Stimulated activated CD8-positive, alpha-beta memory T cell treated with anti-CD3 and anti-CD28 coated beads, Interleukin-4, amount 100 ng/mL, for 48 hours (primary cell): ENCODE results near the gene GPATCH4.
A peak's percentile ranks its signal among the peaks of the same experiment; 100 is the strongest.
"Not testable (repeated sequence)": the region's sequence is repeated elsewhere in the genome, so short reads cannot be mapped to it uniquely, and the experiment has no call there.

Experiments
- DNase-seq: peaks from one replicate; pipeline ENCODE4 v3.0.0-alpha.2; 2020

The GPATCH4 gene

DNA sequence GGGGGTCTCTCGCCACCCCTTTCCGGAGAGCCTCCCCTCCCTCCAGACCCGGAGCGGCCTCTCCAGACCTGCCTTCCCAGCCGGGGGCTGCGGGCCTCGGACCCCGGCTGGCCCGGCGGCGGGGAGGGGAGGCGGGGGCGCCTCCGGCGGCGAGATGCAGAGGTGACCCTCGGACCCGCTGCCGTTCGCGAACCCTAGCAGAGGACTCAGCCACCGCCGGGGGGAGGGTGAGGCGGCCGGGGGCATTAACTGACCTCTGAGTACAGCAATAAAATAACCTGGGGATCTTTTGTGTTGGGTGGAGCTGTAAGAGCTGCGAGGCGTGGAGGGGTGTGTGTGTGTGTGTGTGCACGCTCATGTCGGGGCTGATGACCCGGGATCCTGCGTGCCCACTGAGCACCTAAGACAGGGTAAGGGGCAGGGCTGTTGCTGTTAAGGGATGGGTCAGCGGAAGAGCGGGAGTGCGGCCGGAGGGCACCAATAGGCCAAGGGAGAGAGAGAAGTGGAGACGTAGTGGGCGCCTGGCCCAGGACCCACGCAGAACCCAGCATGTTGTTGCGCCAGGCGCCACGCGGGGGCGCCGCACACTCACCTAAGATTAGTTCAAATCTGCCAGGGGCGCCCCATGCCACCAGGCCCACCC lies 24.3 kb upstream of the GPATCH4 start:
- peak; percentile 84 for DNase-seq

- DNase-seq: no peak
Measured at GRCh38 chr1:156624814-156625435, 23.6 kb upstream of the GPATCH4 start.

- DNase-seq: peak; percentile 74
Measured at GRCh38 chr1:156623946-156624813, 22.9 kb upstream of the GPATCH4 start.

DNA sequence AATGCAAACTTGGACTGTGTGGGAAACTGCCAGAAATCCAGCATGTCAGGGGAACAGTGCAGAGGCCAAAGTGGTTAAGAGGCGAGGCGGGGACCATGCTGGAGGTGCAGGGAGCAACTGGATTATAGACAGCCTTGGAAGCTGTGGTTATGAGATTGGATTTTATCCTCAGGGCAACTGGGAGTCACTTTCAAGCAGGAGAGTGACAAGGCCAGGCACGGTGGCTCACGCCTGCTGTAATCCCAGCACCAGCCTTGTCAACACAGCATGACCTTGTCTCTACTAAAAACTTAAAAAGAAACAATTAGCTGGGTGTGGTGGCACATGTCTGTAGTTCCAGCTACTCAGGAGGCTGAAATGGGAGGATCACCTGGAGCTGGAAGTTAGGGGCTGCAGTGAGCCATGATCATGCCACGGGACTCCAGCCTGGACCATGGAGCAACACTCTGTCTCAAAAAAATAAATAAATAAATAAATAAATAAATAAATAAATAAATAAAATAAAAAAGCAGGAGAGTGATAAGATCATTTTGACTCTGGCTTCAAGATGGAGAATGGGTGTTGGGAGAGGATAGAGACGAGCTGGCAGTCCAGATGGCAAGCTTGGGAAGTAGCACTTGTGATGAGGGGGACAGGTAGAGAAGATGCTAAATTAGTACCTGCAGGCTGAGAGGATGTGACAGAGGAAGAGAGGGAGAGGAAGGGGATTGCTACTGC lies 21.5 kb upstream of the GPATCH4 start:
- no peak for DNase-seq

DNA sequence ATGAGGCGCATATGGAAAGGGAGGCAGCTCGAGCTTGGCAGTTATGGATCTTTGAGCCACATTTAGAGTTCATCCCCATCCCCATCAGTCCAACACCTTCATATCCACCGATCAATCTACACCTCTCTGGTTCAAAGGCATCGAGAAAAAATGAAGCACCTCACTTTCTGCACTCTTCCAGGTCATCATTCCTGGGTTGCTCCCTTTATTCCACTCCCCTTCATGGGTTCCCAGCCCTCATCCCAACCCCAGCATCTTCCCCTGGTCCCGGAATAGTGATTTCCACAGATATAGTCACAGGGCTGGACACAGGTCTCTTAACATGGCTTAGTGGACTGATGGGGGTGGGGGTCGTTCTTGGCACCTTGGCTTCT lies 18.3 kb upstream of the GPATCH4 start:
- DNase-seq: no peak

DNA sequence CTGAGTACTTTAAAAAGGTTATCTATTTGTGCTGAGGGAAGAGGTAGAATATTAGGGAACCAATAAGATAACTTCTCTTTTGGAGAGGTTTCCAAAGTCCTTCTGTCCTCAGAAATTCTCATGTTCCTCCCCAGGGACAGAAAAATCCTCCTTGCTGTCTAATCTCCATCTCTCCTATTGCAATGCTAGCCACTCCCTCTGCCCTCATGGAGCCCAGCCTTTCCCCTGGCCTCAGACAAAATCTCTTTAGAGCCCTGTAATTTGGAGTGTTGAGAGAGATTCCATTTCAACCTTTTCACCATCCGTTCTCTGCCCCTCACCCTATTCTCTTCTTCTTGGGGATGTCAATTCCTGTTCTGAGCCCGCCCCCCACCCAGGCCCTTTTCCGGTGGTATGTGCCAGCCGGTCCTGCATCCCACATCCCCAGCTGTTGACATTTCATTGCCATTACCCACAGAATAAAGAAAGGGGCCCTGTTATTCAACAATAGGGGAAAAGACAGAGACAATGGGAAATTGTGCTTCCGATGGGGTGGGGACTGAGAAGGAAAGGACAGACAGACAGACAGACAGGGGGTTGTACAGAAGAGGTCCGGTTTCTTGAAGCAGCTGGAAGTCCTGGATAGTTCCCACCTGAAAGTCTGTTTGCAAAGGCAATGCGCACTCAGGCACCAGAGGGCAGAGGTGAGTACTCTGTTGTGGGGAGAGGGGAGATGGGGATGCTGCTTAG lies 17.7 kb upstream of the GPATCH4 start, which contains the start of gene HAPLN2:
HAPLN2 (plus strand) TSS at position 563 of the 729 bp plus-strand sequence. CDS start 4,076 bp downstream, outside the sequence.
- peak; percentile 44 for DNase-seq

GRCh38 chr1:156616463-156616862 lies 15.2 kb upstream of the GPATCH4 start:
- DNase-seq: no peak

DNA sequence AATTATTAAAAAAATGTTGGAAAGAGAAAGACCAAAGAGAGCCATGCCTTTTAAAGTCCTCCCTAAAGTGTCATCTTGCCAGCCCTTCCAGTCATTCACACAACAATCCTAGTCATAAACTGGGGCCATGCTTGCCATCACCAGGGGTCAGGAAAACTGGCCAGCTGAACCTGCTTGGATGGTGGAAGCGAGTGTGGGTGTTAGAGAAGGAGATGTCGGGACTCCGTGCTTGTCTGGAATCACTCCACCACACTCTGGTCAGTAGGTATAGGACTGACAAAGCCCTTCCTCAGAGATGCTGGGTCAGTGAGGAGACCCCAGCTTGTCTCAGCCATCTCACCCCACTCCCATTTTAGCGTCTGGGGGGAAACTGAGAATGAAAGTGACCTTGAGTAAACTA lies 14.7 kb upstream of the GPATCH4 start:
- DNase-seq: no peak

DNA sequence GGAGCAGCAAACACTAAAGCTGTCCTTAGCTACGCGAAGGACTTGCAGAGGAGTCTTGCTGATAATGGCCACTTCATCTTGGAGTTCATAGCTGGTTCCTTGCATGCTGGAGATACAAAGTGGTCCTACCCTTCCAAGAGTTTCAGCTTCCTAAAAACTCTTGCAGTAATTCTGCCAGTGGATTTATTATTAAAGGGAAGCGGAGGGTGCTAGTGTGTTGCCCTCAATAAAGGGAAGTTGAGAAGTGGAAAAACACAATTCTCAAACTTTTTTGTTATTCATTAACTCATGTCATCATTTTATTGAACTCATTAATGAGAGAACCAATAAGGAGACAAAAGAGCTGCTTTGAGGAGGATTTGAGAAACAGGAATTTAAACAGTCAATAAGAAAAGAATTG lies 11.4 kb upstream of the GPATCH4 start:
- no peak for DNase-seq

GRCh38 chr1:156610072-156610471 lies 8.8 kb upstream of the GPATCH4 start:
- DNase-seq: not testable (repeated sequence)

- DNase-seq: peak; percentile 75
Measured at GRCh38 chr1:156608981-156609380, 7.7 kb upstream of the GPATCH4 start.

GRCh38 chr1:156608036-156608674 lies 6.9 kb upstream of the GPATCH4 start:
- peak; percentile 62 for DNase-seq

DNA sequence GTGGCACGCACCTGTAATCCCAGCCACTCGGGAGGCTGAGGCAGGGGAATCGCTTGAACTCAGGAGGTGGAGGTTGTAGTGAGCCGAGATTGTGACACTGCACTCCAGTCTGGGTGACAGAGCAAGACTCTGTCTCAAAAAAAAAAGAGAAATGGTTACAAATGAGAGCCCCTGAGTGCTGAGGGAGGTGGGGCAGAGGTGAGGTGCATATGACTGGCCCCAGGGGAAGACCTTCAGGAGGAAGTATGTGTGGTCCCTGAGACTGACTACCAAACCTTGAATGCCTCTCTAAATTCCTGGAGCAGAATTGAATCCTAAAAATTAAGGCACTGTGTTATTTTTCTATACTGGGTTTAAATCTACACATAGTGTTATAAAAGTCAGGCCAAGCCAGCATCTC lies 6.1 kb upstream of the GPATCH4 start:
- not testable (repeated sequence) for DNase-seq

GRCh38 chr1:156602557-156602993 lies 1.3 kb upstream of the GPATCH4 start:
- DNase-seq: no peak

DNA sequence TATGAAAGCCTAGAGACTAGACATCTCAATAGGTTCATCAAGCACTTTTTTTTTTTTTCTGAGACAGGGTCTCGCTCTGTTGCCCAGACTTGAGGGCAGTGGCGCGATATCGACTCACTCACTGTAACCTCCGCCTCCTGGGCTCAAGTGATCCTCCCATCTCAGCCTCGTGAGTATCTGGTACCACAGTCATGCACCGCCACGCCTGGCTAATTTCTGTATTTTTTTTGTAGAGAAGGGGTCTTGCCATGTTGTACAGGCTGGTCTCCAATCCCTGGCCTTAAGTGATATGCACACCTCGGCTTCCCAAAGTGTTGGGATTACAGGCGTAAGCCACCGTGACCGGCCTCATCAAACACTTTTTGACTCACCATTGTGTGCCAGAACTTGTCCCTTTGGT lies 613 bp upstream of the GPATCH4 start:
- no peak for DNase-seq

DNA sequence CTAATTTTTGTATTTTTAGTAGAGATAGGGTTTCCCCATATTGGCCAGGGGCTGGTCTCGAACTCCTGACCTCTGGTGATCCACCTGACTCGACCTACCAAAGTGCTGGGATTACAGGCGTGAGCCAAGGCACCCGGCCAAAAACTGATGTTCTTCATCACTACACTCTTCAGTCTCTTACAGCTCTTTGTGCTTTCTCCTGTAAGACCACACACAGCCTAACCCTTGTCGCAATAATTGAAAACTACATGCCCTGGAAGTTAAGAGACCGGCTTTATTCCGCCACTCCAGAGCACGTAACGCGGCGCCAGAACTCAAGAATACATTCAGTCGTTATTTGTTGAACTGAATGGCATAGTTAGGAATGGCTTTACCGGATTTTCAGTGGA lies 552 bp downstream of the GPATCH4 start:
- no peak for DNase-seq

DNA sequence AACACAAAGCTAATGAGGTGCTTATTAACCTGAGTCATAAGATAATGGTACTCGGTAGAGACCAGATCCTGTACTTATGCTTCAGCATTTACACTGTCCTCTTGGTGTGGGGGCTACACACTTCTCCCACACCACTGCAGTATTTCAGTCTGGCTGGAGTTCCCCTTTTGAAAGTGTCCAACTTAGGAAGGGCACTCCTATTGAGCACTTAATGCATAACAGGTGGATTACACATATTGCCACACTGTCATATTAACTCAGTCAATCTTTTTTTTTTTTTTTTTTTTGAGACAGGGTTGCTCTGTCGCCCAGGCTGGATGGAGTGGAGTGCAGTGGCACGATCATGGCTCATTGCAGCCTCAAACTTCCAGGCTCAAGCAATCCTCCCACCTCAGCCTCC lies 1.5 kb downstream of the GPATCH4 start:
- no peak for DNase-seq

DNA sequence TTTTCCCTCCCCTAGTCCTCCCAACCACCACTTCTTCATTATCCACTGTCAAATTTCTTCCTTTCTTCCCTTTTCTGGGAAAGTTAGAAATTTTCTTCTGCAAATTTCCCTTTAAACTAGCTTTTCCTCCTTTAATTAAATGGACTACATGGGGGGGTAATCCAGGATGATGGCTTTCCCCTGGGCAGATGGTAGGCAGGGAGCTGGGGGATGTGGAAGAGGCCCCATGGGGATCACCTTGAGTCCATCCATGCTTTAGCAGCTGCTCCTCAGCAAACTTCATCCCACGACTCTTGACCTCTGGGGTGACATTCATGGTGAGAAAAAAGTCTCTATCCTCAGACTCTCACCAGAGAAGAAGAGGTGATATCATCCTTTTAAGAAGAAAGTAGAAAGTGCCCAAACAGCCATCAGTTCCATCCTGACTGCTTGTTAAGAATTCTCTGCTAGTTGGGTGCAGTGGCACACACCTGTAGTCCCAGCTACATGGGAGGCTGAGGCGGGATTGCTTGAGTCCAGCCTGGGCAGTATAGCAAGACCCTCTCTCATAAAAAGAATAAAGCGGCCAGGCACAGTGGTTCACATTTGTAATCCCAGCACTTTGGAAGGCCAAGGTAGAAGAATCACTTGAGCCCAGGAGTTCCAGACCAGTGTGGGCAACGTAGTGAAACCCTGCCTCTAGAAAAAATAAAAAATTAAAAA lies 2.4 kb downstream of the GPATCH4 start:
- DNase-seq: no peak

DNA sequence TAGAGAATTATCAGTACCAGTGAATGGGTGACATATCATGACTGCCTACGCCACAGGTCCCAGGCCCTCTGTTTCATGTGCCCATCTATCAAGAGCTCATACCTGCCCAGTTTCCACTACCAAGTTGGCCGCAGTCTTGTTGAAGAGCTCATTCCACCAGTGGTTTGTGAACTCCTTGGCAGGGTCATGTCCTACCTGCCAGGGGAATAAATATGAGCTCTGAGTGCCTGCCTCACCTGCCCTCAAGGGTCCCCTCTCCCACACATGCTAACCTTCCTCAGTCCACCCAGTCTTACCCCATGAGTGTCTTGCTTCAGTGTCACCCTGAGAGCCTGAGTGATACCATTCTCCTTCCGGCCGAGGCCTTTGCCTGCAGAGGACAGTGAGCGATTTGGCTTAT lies 3.2 kb downstream of the GPATCH4 start:
- DNase-seq: no peak

GRCh38 chr1:156596426-156596825 lies 4.9 kb downstream of the GPATCH4 start:
- DNase-seq: no peak

DNA sequence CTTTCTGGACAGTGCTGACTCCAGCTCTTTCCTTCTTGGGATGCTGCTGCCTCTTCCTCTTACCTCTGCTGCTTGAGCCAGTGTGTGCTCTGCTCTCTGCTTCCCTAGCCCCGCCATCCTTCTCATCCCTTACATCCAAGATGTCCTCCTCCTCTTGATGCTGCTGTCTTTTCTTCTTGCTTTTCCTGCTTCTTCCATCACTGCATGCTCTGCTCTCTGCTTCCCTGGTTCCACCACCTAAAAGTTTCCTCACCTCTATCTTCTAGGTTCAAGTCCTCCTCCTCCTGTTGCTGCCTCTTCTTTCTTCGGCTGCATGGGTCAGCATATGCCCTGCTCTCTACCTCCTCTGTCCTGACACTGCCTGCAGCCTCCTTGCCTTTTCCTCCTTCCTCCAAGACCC lies 6.3 kb downstream of the GPATCH4 start:
- no peak for DNase-seq
